SU-DHL-6 (cell line): Measurements from ENCODE around the gene PLA2G4A.

Source experiments
- H2AFZ ChIP-seq: fragments of 200-600 bp; sonication (generic); 2 replicates; pipeline ENCODE4 v1.6.1; 2014; ENCODE audit warnings: low read depth, mild to moderate bottlenecking, moderate library complexity, mixed read lengths, antibody characterized with exemption, low read length; ENCODE audit not compliant: severe bottlenecking
- H3F3A ChIP-seq: fragments of 200-600 bp; shearing (Covaris generic); 2 replicates; pipeline ENCODE4 v1.6.0; 2016; ENCODE audit warnings: antibody characterized with exemption, mild to moderate bottlenecking; ENCODE audit not compliant: insufficient read depth
- H3K27ac ChIP-seq: fragments of 200-600 bp; sonication (generic); 2 replicates; pipeline ENCODE4 v1.5.1; 2016; ENCODE audit warnings: low read depth, mild to moderate bottlenecking, low read length, moderate library complexity, mixed read lengths
- H3K27me3 ChIP-seq: fragments of 200-600 bp; sonication (generic), shearing (Covaris generic); 2 replicates; pipeline ENCODE4 v1.6.0; 2014; ENCODE audit warnings: mild to moderate bottlenecking, low read length
- H3K36me3 ChIP-seq: fragments of 200-600 bp; sonication (generic); 2 replicates; pipeline ENCODE4 v1.6.1; 2014; ENCODE audit warnings: mild to moderate bottlenecking, low read length, mixed read lengths
- H3K4me2 ChIP-seq: fragments of 300-600, 200-600 bp; shearing (Covaris generic), sonication (generic); 2 replicates; pipeline ENCODE4 v1.6.0; 2014; ENCODE audit warnings: low read length, low read depth, mild to moderate bottlenecking; ENCODE audit not compliant: poor library complexity, severe bottlenecking
- H3K4me3 ChIP-seq: fragments of 200-600 bp; sonication (generic); 2 replicates; pipeline ENCODE4 v1.5.1; 2014; ENCODE audit warnings: antibody characterized with exemption, low read length, mild to moderate bottlenecking, mixed read lengths; ENCODE audit not compliant: insufficient read depth, poor library complexity, severe bottlenecking
- H3K79me2 ChIP-seq: fragments of 200-600 bp; sonication (generic); 2 replicates; pipeline ENCODE4 v1.6.1; 2014; ENCODE audit warnings: mild to moderate bottlenecking, low read length, moderate library complexity; ENCODE audit not compliant: insufficient read depth
- H3K9ac ChIP-seq: fragments of 200-600 bp; sonication (generic); 2 replicates; pipeline ENCODE4 v1.7.0; 2014; ENCODE audit warnings: mild to moderate bottlenecking, low read length
- H3K9me2 ChIP-seq: fragments of 200-600 bp; sonication (generic); replicated peaks from 2 replicates; pipeline ENCODE4 v1.6.1; 2014; ENCODE audit warnings: low read length; ENCODE audit not compliant: insufficient read depth
- H3K9me3 ChIP-seq: fragments of 200-600 bp; sonication (generic); 2 replicates; pipeline ENCODE4 v1.6.1; 2014; ENCODE audit warnings: low read length, mixed read lengths; ENCODE audit not compliant: insufficient read depth
- H4K20me1 ChIP-seq: fragments of 200-600 bp; sonication (generic); 2 replicates; pipeline ENCODE4 v1.6.1; 2014; ENCODE audit warnings: low read depth, mild to moderate bottlenecking, antibody characterized with exemption, low read length, moderate library complexity, mixed read lengths
- EZH2phosphoT487 ChIP-seq: fragments of 200-600 bp; sonication (generic), shearing (Covaris generic); conservative IDR thresholded peaks from 2 replicates; pipeline ENCODE4 v1.6.1; 2018; ENCODE audit warnings: mild to moderate bottlenecking, antibody characterized with exemption, low read length, moderate library complexity, mixed read lengths
- TF ChIP-seq, protein P1 (sequence below): fragments of 200-600 bp; sonication (generic); IDR thresholded peaks from one replicate; pipeline ENCODE4 v1.5.1; 2017; ENCODE audit warnings: antibody characterized with exemption, mild to moderate bottlenecking, low read length, moderate library complexity; ENCODE audit not compliant: insufficient read depth, poor library complexity, severe bottlenecking

The PLA2G4A gene

DNA sequence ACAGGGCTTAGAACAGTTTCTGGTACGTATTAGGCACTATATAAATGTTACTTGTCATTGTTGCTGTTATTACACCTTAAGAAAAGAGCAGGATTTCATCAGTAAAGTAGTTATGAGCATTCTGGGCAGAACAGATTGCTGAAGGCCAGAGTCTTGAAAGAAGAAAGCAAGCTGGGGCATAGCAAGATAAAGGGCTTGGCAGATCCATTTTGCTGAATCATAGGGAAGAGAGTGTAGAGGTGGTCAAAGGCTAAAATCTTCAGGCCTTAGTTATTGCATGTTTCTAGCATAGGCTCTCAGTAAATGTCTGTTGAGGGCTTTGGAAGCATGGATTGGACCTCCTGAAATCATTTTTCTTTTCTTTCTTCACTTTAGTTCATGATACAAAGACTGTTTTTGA, 67.5 kb downstream of the PLA2G4A start:
- TF ChIP-seq, protein P1, sequence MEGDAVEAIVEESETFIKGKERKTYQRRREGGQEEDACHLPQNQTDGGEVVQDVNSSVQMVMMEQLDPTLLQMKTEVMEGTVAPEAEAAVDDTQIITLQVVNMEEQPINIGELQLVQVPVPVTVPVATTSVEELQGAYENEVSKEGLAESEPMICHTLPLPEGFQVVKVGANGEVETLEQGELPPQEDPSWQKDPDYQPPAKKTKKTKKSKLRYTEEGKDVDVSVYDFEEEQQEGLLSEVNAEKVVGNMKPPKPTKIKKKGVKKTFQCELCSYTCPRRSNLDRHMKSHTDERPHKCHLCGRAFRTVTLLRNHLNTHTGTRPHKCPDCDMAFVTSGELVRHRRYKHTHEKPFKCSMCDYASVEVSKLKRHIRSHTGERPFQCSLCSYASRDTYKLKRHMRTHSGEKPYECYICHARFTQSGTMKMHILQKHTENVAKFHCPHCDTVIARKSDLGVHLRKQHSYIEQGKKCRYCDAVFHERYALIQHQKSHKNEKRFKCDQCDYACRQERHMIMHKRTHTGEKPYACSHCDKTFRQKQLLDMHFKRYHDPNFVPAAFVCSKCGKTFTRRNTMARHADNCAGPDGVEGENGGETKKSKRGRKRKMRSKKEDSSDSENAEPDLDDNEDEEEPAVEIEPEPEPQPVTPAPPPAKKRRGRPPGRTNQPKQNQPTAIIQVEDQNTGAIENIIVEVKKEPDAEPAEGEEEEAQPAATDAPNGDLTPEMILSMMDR: no peak
- TF ChIP-seq EZH2phosphoT487: no peak
- no peak overlapping the region for H3K27ac ChIP-seq
- H3K9ac ChIP-seq: no peak overlapping the region
- H4K20me1 ChIP-seq: no peaks in the 10 kb centered on the region
- H3F3A ChIP-seq: no peaks in the 10 kb centered on the region
- no peaks in the 10 kb centered on the region for H3K9me3 ChIP-seq
- H3K4me3 ChIP-seq: no peak overlapping the region
- no peaks in the 10 kb centered on the region for H3K9me2 ChIP-seq
- H3K4me2 ChIP-seq: no peak overlapping the region
- no peaks in the 10 kb centered on the region for H3K79me2 ChIP-seq
- H2AFZ ChIP-seq: no peak overlapping the region
- no peaks in the 10 kb centered on the region for H3K36me3 ChIP-seq
- no peaks in the 10 kb centered on the region for H3K27me3 ChIP-seq

DNA sequence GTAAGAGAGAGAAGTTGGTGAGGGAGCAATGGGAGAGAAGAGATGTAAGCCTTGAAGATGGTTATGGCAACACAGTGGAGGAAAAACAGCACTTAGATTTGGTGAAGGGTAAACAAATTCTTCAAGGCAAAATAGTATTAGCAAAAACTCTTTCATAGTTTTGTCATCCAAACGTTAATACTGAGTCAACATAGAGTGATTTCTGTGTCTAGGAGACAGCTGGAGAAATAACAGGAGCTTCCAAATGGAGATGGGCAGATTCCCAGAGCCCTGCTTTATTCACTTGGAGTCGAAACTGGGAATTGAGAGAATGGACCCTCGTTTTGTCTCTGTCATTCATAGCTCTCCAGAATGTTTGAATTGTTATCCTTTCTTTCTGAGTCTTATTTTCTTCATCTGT, 68.3 kb downstream of the PLA2G4A start:
- H3K27ac ChIP-seq: no peak overlapping the region
- no peak overlapping the region for H3K9ac ChIP-seq
- no peak overlapping the region for H3K4me2 ChIP-seq
- H3K79me2 ChIP-seq: no peaks in the 10 kb centered on the region
- no peaks in the 10 kb centered on the region for H3K9me3 ChIP-seq
- H3K9me2 ChIP-seq: no peaks in the 10 kb centered on the region
- no peaks in the 10 kb centered on the region for H3K36me3 ChIP-seq
- no peak for TF ChIP-seq EZH2phosphoT487
- TF ChIP-seq, protein P1: no peak
- no peaks in the 10 kb centered on the region for H3F3A ChIP-seq
- no peaks in the 10 kb centered on the region for H3K27me3 ChIP-seq
- H3K4me3 ChIP-seq: no peak overlapping the region
- H2AFZ ChIP-seq: no peak overlapping the region
- H4K20me1 ChIP-seq: no peaks in the 10 kb centered on the region

DNA sequence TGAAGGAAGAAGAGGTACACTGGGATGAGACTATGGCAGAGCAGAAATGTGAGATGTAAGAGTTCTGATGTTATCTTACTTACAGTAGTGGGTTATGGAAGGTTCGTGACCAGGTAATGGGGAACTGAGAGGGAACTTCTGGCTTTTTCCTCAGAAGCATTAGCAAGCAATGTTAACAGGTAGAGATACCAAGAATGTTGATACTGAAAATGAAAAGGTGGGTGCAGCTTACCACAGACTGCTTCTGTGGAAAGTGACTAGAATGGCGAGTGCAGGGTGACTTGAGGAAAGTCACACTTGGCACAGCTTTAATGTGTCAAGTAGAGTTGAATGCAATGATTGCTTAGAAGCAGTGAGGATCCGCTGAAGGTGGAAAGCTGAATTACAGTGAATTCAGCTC, 70.8 kb downstream of the PLA2G4A start:
- H3F3A ChIP-seq: no peaks in the 10 kb centered on the region
- no peaks in the 10 kb centered on the region for H4K20me1 ChIP-seq
- H3K27me3 ChIP-seq: no peaks in the 10 kb centered on the region
- H2AFZ ChIP-seq: no peak overlapping the region
- TF ChIP-seq, protein P1: no peak
- TF ChIP-seq EZH2phosphoT487: no peak
- H3K9me2 ChIP-seq: no peaks in the 10 kb centered on the region
- H3K36me3 ChIP-seq: no peaks in the 10 kb centered on the region
- H3K27ac ChIP-seq: no peak overlapping the region
- no peaks in the 10 kb centered on the region for H3K79me2 ChIP-seq
- H3K9ac ChIP-seq: no peak overlapping the region
- H3K9me3 ChIP-seq: no peaks in the 10 kb centered on the region
- H3K4me3 ChIP-seq: no peak overlapping the region
- no peak overlapping the region for H3K4me2 ChIP-seq
